Central memory CD8-positive, alpha-beta T cell (primary cell): ENCODE results near the gene ZFPM1.

Experiments
- ATAC-seq: fragments of 150-1000 bp; cut with Tn5 transposase; replicated peaks from 2 replicates; pipeline ENCODE4 v1.10.0; 2022; ENCODE audit warnings: mild to moderate bottlenecking, moderate FRiP score, moderate number of reproducible peaks; ENCODE audit not compliant: poor library complexity, severe bottlenecking; ENCODE audit errors: extremely low read depth
- DNase-seq, 2 donors: peaks; one replicate each; pipeline ENCODE4 v3.0.0; 2021; ENCODE audit warnings: low spot score in 2 of 2
- H3K27ac Mint-ChIP-seq: one replicate; pipeline ENCODE4 v1.8.0; 2022; ENCODE audit warnings: low read depth, mild to moderate bottlenecking, moderate library complexity, mixed read lengths
- H3K27me3 Mint-ChIP-seq: one replicate; pipeline ENCODE4 v1.8.0; 2022; ENCODE audit warnings: mixed read lengths
- H3K36me3 Mint-ChIP-seq: one replicate; pipeline ENCODE4 v1.8.0; 2022; ENCODE audit warnings: mild to moderate bottlenecking, moderate library complexity, mixed read lengths; ENCODE audit not compliant: insufficient read depth
- H3K4me1 Mint-ChIP-seq: one replicate; pipeline ENCODE4 v1.8.0; 2022; ENCODE audit warnings: mixed read lengths
- H3K4me3 Mint-ChIP-seq: one replicate; pipeline ENCODE4 v1.8.0; 2022; ENCODE audit warnings: mild to moderate bottlenecking, moderate library complexity, mixed read lengths
- H3K9me3 Mint-ChIP-seq: one replicate; pipeline ENCODE4 v1.8.0; 2022; ENCODE audit warnings: mixed read lengths

ZFPM1 gene

GRCh38 chr16:88545781-88546180 lies 92.7 kb downstream of the ZFPM1 start:
- no peak for ATAC-seq
- no peak for DNase-seq
- Mint-ChIP-seq H3K9me3 (peaks cover 7% of the 10 kb centered on the region), H3K27ac (peak overlapping the region; percentile 47), H3K4me1 (peaks cover 22% of the 10 kb centered on the region), H3K36me3 (no peaks in the 10 kb centered on the region), H3K27me3 (no peaks in the 10 kb centered on the region), H3K4me3 (no peak overlapping the region)

- DNase-seq (no peak), ATAC-seq (no peak)
- H3K4me3 Mint-ChIP-seq, result peak overlapping the region; percentile 36
- H3K27me3 Mint-ChIP-seq, result no peaks in the 10 kb centered on the region
- peak overlapping the region; percentile 86 for H3K27ac Mint-ChIP-seq
- peaks cover 5% of the 10 kb centered on the region for H3K9me3 Mint-ChIP-seq
- H3K4me1 Mint-ChIP-seq, result peaks cover 22% of the 10 kb centered on the region
- no peaks in the 10 kb centered on the region for H3K36me3 Mint-ChIP-seq
Observed at GRCh38 chr16:88548131-88548874, 95.2 kb downstream of the ZFPM1 start.

GRCh38 chr16:88548985-88549384 lies 95.9 kb downstream of the ZFPM1 start:
- Mint-ChIP-seq H3K4me1 (peaks cover 22% of the 10 kb centered on the region), H3K9me3 (no peaks in the 10 kb centered on the region), H3K27ac (no peak overlapping the region), H3K4me3 (no peak overlapping the region), H3K36me3 (no peaks in the 10 kb centered on the region), H3K27me3 (no peaks in the 10 kb centered on the region)
- no peak for ATAC-seq
- DNase-seq, result no peak

- H3K4me1 Mint-ChIP-seq, result peaks cover 22% of the 10 kb centered on the region
- H3K4me3 Mint-ChIP-seq, result peak overlapping the region; percentile 65
- H3K36me3 Mint-ChIP-seq, result no peaks in the 10 kb centered on the region
- no peak for ATAC-seq
- DNase-seq, result no peak
- peak overlapping the region; percentile 58 for H3K27ac Mint-ChIP-seq
- H3K9me3 Mint-ChIP-seq, result no peaks in the 10 kb centered on the region
- no peaks in the 10 kb centered on the region for H3K27me3 Mint-ChIP-seq
Observed at GRCh38 chr16:88549671-88550245, 96.7 kb downstream of the ZFPM1 start.

GRCh38 chr16:88550246-88550661 lies 97.2 kb downstream of the ZFPM1 start:
- H3K27ac Mint-ChIP-seq, result peak overlapping the region; percentile 58
- H3K27me3 Mint-ChIP-seq, result no peaks in the 10 kb centered on the region
- H3K9me3 Mint-ChIP-seq, result no peaks in the 10 kb centered on the region
- H3K36me3 Mint-ChIP-seq, result no peaks in the 10 kb centered on the region
- peak; percentile 77 for ATAC-seq
- H3K4me3 Mint-ChIP-seq, result peak overlapping the region; percentile 65
- no peak for DNase-seq
- peaks cover 22% of the 10 kb centered on the region for H3K4me1 Mint-ChIP-seq

GRCh38 chr16:88552166-88552565 lies 99.1 kb downstream of the ZFPM1 start:
- DNase-seq (no peak), ATAC-seq (no peak)
- peaks cover 15% of the 10 kb centered on the region for H3K4me1 Mint-ChIP-seq
- H3K9me3 Mint-ChIP-seq, result peaks cover 4% of the 10 kb centered on the region
- H3K27ac Mint-ChIP-seq, result peak overlapping the region; percentile 36
- H3K4me3 Mint-ChIP-seq, result no peak overlapping the region
- peaks cover 2% of the 10 kb centered on the region for H3K36me3 Mint-ChIP-seq
- H3K27me3 Mint-ChIP-seq, result no peaks in the 10 kb centered on the region

- peaks cover 4% of the 10 kb centered on the region for H3K9me3 Mint-ChIP-seq
- no peak overlapping the region for H3K4me3 Mint-ChIP-seq
- H3K36me3 Mint-ChIP-seq, result peaks cover 2% of the 10 kb centered on the region
- peak overlapping the region; percentile 36 for H3K27ac Mint-ChIP-seq
- no peak for DNase-seq
- ATAC-seq, result no peak
- H3K4me1 Mint-ChIP-seq, result peaks cover 15% of the 10 kb centered on the region
- H3K27me3 Mint-ChIP-seq, result no peaks in the 10 kb centered on the region
Observed at GRCh38 chr16:88552815-88553214, 99.7 kb downstream of the ZFPM1 start.

GRCh38 chr16:88553739-88554138 lies 100.7 kb downstream of the ZFPM1 start:
- no peak overlapping the region for H3K4me3 Mint-ChIP-seq
- H3K36me3 Mint-ChIP-seq, result peaks cover 2% of the 10 kb centered on the region
- peaks cover 10% of the 10 kb centered on the region for H3K4me1 Mint-ChIP-seq
- peaks cover 4% of the 10 kb centered on the region for H3K9me3 Mint-ChIP-seq
- no peaks in the 10 kb centered on the region for H3K27me3 Mint-ChIP-seq
- no peak for ATAC-seq
- DNase-seq, result no peak
- H3K27ac Mint-ChIP-seq, result no peak overlapping the region

GRCh38 chr16:88554711-88555264 lies 101.7 kb downstream of the ZFPM1 start:
- peaks cover 2% of the 10 kb centered on the region for H3K36me3 Mint-ChIP-seq
- no peaks in the 10 kb centered on the region for H3K27me3 Mint-ChIP-seq
- DNase-seq, result no peak
- H3K9me3 Mint-ChIP-seq, result peaks cover 4% of the 10 kb centered on the region
- H3K4me1 Mint-ChIP-seq, result peaks cover 7% of the 10 kb centered on the region
- no peak for ATAC-seq
- no peak overlapping the region for H3K27ac Mint-ChIP-seq
- no peak overlapping the region for H3K4me3 Mint-ChIP-seq

- Mint-ChIP-seq H3K27me3 (no peaks in the 10 kb centered on the region), H3K27ac (no peak overlapping the region)
- no peak for DNase-seq
Observed at GRCh38 chr16:88556294-88556988, 103.4 kb downstream of the ZFPM1 start.

GRCh38 chr16:88558457-88559442 lies 105.7 kb downstream of the ZFPM1 start:
- DNase-seq (no peak), ATAC-seq (no peak)
- H3K4me3 Mint-ChIP-seq, result no peak overlapping the region
- H3K9me3 Mint-ChIP-seq, result peaks cover 4% of the 10 kb centered on the region
- H3K27me3 Mint-ChIP-seq, result no peaks in the 10 kb centered on the region
- peaks cover 5% of the 10 kb centered on the region for H3K4me1 Mint-ChIP-seq
- peaks cover 8% of the 10 kb centered on the region for H3K36me3 Mint-ChIP-seq
- no peak overlapping the region for H3K27ac Mint-ChIP-seq

More at GRCh38 chr16:88556294-88556988, 103.4 kb downstream of the ZFPM1 start:
- no peak overlapping the region for H3K4me3 Mint-ChIP-seq
- H3K4me1 Mint-ChIP-seq, result no peaks in the 10 kb centered on the region
- peaks cover 4% of the 10 kb centered on the region for H3K9me3 Mint-ChIP-seq
- peaks cover 6% of the 10 kb centered on the region for H3K36me3 Mint-ChIP-seq
- no peak for ATAC-seq
